NT2/D1 (cell line): ENCODE data around the gene GBP2.

Experiments
- SUZ12 ChIP-seq: IDR thresholded peaks from 2 replicates; pipeline ENCODE4 v1.6.1; 2011; ENCODE audit not compliant: insufficient read length, insufficient read depth; ENCODE audit errors: extremely low read depth
- YY1 ChIP-seq: IDR thresholded peaks from 2 replicates; pipeline ENCODE4 v1.6.1; 2011; ENCODE audit not compliant: insufficient read length, insufficient read depth
- ZNF274 ChIP-seq: IDR thresholded peaks from 2 replicates; pipeline ENCODE4 v1.6.1; 2011; ENCODE audit warnings: mild to moderate bottlenecking, low read depth, low read length

GRCh38 chr1:89112871-89113613 is 12.9 kb downstream of the GBP2 start:
- TF ChIP-seq ZNF274 (no peak), YY1 (no peak), SUZ12 (no peak)
